Ammon's horn (tissue), 1 donor: Measurements from ENCODE around the gene CCL17.
A peak's percentile ranks its signal among the peaks of the same experiment; 100 is the strongest.

Experiments
- DNase-seq: peaks from one replicate; pipeline ENCODE4 v3.0.0-alpha.2; 2016; ENCODE audit warnings: low spot score

CCL17 gene

DNA sequence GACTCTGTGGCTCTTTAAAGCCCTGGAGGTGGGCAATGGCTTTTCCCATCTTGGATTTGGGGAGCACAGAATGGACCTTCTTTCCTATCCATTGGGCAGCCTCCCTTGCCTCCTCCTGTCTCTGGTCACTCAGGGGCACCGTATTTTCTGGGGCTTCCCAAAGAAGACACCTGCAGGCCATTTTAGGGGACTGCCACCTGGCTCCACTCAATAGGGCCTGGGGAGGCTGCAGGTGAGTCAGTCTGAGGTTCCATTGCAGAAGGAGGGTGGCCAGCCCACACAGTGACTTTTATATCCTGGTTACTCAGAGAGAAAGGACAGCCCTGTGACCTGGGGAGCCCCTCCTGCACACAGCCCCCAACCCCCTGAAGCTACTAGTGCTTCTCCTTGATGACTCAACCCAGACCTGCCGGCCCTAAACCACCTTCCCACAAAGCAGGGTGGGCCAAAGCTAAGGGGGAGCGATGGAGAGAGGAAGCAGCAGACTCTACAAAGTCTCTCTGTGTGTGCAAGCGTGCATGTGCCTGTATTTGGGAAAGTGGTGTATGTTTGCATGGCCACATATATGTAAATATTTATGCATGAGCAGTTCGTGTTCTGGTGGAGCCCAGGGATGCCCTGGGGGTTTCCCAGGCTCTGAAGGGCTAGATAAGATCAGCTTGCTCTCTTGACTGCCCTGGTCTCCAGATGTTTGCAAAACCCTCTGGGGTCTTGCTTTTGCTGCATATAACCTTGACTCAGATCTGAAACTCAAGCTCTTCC, 27.3 kb upstream of the CCL17 start:
- no peak for DNase-seq

DNA sequence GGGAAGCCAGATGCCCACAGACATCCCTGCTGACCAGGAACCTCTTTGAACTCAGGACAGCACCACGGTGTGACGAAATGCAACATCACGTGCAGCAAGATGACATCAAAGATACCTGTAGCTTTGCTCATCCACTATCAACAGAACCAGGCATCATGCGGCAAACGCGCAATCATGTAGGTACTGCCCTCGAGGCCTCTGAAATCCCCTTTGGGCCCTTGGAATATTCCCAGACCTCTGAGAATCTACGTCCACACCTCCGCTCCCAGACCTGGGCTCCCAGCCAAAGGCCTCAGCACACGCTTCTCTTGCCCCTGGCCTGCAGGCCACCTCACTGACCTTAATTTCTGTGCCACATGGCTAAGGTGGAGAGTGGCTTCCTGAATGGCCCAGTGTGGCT, 25.0 kb upstream of the CCL17 start:
- DNase-seq = no peak

DNA sequence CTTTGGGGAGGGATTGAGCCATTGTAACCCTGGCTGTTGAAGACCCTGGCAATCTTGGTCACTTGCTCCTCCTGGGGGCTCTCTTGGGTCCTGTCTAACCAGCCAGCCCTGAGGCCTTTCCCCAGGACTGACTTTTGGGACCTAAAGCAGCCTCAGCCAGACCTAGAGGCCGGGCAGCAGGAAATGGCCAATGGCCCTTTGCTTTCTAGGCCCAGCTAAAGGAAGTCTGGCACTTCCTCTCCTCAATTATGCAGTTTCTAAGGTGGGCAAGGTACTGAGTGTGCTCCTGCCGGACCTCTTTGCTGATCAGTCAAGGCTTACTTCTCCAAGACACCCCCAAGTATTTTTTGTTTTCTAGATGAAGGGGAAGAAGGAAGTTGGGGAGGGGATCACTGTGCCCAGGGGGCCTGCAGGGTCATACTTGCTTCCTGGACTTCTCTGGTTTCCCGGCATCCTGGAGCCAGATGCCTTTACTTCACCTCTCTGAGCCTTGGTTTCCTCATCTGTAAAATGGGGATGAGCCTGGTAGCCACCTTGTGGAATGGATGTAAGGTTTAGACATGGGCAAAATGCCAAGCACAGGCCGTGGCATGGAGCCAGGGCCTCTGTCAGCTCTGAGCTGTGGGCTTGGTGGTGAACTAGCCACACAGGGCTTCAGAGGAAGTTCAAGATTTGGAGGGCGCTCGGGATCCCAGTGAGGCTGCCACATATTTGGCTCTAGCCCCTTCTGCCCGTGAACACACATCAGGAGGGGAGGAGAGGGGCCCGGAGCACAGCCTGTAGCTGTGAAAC, 23.7 kb upstream of the CCL17 start:
- DNase-seq = peak; percentile 39

DNA sequence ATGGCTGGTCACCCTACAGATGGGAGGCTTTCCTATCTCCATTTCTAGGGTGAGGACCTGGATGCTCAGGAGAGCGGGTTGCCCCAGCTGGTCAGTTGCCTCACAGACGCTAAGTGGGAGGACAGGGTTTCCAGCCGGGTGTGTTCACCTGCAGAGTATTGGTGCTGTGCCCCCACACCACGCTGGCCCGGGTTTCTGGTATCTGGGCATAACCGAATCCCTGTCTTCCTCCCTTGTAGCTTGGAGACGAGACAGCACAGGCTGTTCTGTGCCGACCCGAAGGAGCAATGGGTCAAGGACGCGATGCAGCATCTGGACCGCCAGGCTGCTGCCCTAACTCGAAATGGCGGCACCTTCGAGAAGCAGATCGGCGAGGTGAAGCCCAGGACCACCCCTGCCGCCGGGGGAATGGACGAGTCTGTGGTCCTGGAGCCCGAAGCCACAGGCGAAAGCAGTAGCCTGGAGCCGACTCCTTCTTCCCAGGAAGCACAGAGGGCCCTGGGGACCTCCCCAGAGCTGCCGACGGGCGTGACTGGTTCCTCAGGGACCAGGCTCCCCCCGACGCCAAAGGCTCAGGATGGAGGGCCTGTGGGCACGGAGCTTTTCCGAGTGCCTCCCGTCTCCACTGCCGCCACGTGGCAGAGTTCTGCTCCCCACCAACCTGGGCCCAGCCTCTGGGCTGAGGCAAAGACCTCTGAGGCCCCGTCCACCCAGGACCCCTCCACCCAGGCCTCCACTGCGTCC, 22.6 kb upstream of the CCL17 start:
- no peak for DNase-seq

DNA sequence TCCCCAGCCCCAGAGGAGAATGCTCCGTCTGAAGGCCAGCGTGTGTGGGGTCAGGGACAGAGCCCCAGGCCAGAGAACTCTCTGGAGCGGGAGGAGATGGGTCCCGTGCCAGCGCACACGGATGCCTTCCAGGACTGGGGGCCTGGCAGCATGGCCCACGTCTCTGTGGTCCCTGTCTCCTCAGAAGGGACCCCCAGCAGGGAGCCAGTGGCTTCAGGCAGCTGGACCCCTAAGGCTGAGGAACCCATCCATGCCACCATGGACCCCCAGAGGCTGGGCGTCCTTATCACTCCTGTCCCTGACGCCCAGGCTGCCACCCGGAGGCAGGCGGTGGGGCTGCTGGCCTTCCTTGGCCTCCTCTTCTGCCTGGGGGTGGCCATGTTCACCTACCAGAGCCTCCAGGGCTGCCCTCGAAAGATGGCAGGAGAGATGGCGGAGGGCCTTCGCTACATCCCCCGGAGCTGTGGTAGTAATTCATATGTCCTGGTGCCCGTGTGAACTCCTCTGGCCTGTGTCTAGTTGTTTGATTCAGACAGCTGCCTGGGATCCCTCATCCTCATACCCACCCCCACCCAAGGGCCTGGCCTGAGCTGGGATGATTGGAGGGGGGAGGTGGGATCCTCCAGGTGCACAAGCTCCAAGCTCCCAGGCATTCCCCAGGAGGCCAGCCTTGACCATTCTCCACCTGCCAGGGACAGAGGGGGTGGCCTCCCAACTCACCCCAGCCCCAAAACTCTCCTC, 21.9 kb upstream of the CCL17 start:
- no peak for DNase-seq

DNA sequence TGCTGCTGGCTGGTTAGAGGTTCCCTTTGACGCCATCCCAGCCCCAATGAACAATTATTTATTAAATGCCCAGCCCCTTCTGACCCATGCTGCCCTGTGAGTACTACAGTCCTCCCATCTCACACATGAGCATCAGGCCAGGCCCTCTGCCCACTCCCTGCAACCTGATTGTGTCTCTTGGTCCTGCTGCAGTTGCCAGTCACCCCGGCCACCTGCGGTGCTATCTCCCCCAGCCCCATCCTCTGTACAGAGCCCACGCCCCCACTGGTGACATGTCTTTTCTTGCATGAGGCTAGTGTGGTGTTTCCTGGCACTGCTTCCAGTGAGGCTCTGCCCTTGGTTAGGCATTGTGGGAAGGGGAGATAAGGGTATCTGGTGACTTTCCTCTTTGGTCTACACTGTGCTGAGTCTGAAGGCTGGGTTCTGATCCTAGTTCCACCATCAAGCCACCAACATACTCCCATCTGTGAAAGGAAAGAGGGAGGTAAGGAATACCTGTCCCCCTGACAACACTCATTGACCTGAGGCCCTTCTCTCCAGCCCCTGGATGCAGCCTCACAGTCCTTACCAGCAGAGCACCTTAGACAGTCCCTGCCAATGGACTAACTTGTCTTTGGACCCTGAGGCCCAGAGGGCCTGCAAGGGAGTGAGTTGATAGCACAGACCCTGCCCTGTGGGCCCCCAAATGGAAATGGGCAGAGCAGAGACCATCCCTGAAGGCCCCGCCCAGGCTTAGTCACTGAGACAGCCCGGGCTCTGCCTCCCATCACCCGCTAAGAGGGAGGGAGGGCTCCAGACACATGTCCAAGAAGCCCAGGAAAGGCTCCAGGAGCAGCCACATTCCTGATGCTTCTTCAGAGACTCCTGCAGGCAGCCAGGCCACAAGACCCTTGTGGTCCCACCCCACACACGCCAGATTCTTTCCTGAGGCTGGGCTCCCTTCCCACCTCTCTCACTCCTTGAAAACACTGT, 21.0 kb upstream of the CCL17 start:
- DNase-seq = no peak

DNA sequence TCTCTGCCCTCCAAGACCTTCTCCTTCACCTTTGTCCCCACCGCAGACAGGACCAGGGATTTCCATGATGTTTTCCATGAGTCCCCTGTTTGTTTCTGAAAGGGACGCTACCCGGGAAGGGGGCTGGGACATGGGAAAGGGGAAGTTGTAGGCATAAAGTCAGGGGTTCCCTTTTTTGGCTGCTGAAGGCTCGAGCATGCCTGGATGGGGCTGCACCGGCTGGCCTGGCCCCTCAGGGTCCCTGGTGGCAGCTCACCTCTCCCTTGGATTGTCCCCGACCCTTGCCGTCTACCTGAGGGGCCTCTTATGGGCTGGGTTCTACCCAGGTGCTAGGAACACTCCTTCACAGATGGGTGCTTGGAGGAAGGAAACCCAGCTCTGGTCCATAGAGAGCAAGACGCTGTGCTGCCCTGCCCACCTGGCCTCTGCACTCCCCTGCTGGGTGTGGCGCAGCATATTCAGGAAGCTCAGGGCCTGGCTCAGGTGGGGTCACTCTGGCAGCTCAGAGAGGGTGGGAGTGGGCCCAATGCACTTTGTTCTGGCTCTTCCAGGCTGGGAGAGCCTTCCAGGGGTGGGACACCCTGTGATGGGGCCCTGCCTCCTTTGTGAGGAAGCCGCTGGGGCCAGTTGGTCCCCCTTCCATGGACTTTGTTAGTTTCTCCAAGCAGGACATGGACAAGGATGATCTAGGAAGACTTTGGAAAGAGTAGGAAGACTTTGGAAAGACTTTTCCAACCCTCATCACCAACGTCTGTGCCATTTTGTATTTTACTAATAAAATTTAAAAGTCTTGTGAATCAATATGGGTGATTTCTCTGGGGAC, 20.1 kb upstream of the CCL17 start:
- no peak for DNase-seq

DNA sequence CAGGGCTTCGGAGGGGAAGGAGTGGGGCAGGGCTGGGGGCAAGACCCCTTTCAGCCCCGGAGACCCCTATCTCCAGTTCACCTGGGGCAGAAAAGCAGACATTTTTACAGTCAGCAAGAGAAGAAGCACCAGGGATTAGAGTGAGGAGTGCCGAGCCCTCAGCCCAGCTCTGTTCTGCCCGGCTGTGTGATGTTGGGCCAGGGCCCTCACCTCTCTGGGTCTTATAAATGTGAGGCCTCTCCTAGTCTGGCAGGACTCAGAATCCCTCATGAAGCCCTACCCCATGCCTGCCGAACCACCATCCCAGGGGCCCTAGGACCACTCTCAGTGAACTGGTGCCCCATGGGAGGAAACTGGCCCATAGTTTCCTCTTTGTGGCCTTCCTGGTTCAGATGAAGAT, 19.5 kb upstream of the CCL17 start:
- no peak for DNase-seq

DNA sequence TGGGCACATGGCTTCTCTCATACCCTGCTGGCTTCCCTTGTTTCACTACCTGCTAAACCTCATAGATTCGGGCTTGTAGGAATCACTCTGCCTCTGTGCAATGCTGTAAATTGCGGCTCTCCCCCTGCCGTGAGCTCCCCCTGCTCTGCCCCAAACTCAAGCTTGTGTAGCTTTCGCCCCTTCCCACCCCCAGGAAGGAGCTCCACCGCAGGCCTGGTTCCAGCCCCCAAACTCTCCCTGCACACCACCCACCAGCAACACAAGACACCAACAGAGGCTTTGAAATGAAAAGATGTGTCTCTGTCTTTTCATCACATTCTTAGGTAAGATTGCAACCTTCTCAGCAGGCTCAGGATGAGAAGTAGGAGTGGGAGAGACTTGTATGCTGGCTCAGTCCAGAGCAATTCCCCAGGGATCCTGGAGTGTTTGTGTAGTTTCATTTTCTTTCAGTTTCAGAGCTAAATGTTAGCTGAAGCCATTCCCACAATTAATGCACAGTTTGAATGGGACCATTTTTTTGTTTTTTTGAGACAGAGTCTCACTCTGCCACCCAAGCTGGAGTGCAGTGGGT, 18.1 kb upstream of the CCL17 start:
- DNase-seq = no peak

DNA sequence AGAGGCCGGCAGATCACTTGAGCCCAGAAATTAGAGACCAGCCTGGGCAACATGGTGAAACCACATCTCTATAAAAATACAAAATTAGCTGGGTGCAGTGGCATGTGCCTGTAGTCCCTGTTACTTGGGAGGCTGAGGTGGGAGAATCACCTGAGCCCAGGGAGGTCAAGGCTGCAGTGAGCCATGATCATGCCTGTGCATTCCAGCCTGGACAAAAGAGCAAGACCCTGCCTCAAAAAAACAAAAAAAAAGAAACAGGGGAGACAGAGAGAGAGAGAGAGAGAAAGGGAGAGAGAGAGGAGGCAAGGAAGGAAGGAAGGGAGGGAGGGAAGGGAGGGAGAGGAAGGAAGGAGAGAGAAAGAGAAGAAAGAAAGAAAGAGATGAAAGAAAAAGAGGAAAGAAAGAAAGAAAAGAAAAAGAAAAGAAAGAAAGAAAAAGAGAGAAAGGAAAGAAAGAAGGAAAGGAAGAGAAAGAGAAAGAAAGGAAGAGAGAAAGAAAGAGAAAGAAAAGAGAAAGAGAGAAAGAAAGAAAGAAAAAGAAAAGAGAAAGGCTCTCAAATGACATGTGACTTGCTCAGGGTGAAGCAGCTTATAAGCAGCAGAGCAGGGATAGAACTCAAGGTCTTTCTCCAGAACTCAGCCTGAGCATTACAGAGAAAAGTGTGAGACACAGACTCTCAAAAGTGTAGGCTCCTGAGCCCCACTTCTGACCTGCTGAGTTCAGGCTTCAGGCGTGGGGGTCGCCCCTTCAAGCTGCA, 16.8 kb upstream of the CCL17 start:
- DNase-seq = no peak

DNA sequence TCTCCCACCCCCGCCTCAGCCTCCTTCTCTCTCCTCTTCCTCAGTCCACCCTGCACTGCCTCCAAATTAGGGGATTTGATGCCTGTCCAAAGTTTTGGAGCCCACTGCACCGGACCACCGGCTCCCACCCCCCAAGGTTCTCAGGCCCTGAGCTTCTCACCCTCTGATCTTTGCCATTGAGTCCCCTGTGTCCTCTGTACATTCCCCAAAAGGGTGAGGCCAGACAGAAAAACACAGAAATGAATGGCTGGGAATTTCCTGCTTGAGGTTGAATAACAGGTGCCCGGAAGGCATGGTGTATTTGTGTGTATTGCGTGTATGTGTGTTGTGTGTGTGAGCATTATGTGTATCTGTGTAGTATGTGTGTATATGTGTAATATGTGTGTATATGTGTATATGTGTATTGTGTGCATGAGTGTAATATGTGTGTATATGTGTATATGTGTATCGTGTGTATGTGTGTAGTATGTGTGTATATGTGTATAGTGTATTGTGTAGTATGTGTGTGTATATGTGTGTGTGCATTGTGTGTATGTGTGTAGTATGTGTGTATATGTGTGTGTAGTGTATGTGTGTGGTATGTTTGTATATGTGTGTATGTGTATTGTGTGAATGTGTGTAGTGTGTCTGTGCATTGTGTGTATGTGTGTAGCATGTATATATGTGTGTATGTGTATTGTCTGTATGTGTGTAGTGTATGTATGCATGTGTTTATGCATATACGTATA, 16.0 kb upstream of the CCL17 start:
- no peak for DNase-seq

DNA sequence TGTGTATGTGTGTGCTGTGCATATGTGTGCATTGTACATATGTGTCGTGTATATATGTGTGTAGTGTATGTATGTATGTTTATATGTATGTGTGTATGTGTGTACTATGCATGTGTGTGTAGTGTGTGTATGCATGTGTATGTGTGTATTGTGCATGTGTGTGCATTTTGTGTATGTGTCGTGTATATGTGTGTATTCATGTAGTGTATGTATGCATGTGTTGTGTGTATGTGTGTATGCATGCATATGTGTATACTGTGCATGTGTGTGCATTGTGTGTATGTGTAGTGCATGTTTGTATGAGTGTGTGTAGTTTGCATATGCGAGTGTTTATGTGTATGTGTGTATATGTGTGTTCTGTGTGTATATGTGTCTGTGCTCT, 15.5 kb upstream of the CCL17 start:
- no peak for DNase-seq

DNA sequence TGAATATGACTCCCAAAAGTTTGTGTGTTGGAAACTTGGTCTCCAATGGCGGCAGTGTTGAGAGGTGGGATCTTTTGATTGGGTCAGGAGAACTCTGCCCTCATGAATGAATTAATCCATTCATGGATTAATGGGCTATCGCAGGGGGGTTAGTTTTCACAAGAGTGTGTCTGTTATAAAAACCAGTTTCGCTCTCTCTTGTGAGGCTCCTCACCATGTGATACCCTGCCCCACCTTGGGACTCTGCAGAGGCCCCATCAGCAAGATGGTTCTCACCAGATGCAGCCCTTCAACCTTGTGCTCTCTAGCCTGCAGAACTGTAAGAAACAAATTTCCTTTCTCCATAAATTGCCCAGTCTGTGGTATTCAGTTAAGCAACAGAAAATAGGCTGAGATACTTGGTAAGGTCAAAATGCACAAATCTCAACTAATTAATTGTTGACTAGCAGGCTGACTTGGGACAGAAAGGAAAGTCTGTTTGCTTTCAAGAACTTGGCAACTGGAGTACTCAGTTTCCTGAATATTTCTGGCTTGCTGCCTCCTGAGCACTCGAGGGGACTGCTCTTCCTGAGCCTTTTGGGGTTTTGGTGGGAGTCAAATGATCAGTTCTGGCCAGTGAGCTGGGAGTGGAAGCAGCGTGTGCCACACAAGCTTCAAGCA, 13.8 kb upstream of the CCL17 start:
- DNase-seq = no peak

DNA sequence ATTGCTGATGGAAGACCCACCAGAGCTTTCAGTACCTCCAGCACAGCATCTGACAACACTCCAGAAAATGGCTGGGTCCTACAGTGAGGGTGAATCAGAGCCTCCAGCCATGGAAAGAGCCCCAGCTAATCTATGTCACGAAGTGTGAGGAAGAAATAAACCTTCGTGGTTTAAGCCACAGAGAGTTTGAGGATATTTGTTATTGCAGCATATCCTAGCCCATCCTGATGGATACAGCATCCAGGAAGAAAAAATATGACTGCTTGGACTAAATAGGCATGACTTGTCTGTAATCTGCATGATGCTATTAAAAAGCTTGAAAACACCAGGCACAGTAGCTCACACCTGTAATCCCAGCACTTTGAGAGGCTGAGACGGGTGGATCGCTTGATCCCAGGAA, 13.3 kb upstream of the CCL17 start:
- DNase-seq = no peak

DNA sequence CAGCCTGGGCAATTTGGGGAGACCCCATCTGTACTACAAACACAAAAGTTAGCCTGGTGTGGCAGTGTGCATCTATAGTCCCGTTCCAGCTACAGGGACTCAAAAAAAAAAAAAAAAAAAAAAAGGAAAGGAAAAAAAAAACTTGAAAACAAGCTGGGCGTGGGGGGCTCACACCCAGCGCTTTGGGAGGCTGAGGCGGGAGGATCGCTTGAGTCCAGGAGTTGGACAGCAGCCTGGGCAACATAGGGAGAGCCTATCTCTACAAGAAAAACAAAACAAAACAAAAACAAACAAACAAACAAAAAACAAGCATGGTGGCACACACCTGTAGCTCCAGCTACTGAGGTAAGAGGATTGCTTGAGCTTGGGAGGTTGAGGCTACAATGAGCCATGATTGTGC, 12.9 kb upstream of the CCL17 start:
- DNase-seq = no peak

DNA sequence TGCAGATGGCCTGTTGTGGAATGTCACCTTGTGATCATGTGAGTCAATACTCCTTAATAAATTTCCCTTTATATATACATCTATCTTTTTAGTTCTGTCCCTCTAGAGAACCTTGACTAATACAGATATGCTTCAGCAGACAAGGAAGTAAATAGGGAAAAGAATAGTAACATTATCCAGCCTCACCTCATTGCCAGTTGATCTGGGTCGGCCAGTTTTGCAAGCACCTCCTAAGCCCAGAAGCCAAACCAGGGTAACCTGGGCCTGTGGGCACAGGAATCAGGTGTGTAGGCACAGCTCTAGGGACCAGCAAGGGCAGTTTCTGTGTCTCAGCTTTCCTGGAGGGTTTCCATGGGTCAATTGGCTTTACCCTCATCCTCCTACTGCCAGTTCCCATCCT, 11.9 kb upstream of the CCL17 start:
- no peak for DNase-seq

DNA sequence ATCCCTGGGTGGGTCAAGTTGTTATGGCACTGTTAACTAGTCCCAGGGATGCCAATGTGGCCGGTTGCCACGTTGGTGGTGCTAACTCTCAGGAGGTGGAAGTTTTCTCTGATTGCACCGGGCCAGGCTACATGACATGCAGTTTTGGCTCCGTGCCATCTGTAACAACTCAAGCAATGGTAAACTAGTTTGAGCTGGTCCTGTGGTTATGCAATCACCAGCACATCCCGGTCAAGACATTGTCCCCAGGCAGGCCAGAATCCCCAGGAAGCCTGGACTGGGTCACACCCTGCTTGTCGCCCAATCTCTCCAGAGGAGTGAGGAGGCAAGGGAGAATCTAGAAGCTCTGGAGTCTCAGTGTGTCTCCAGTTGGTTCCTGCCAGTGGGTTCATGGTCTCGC, 10.1 kb upstream of the CCL17 start:
- no peak for DNase-seq

DNA sequence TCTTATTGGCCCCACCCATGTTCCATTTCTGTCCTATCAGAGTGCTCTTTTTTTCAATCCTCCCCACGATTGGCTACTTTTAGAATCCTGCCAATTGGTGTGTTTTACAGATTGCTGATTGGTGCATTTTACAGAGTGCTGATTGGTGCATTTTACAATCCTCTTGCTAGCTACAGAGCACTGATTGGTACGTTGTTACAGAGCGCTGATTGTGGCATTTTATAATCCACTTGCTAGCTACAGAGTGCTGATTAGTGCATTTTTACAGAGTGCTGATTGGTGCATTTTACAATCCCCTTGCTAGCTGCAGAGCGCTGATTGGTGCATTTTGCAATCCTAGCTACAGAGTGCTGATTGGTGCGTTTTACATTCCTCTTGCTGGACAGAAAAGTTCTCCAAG, 9.5 kb upstream of the CCL17 start:
- no peak for DNase-seq
